Measurements from ENCODE around the gene CSF1. TPM values are rescaled to one million over a fixed set of nuclear protein-coding genes. Genes with fewer than 3 reads are reported as not detected.

CSF1 gene
- total RNA-seq, 1 donor, result 64.8 TPM

GRCh38 chr1:109883248-109883955 lies 27.2 kb upstream of the CSF1 start:
- TF ChIP-seq CTCF (IDR thresholded peaks at IDR 0.05; ENCODE audit: insufficient read depth, low read depth, low read length), result no peak
- H3K4me3 ChIP-seq (ENCODE audit: low read depth, low read length), result no peak overlapping the region
- DNase-seq (ENCODE audit: low read depth), result peak; percentile 39

GRCh38 chr1:109884242-109884891 lies 26.3 kb upstream of the CSF1 start:
- no peak for TF ChIP-seq CTCF (IDR thresholded peaks at IDR 0.05; ENCODE audit: insufficient read depth, low read depth, low read length)
- no peak for DNase-seq (ENCODE audit: low read depth)
- no peak overlapping the region for H3K4me3 ChIP-seq (ENCODE audit: low read depth, low read length)

- DNase-seq (ENCODE audit: low read depth), result no peak
- TF ChIP-seq CTCF (IDR thresholded peaks at IDR 0.05; ENCODE audit: insufficient read depth, low read depth, low read length), result no peak
- no peak overlapping the region for H3K4me3 ChIP-seq (ENCODE audit: low read depth, low read length)
Observed at GRCh38 chr1:109885589-109885988, 25.1 kb upstream of the CSF1 start.

- TF ChIP-seq CTCF (IDR thresholded peaks at IDR 0.05; ENCODE audit: insufficient read depth, low read depth, low read length), result no peak
- H3K4me3 ChIP-seq (ENCODE audit: low read depth, low read length), result no peak overlapping the region
- no peak for DNase-seq (ENCODE audit: low read depth)
Observed at GRCh38 chr1:109886827-109887226, 23.8 kb upstream of the CSF1 start.

GRCh38 chr1:109887271-109887670 lies 23.4 kb upstream of the CSF1 start:
- TF ChIP-seq CTCF (IDR thresholded peaks at IDR 0.05; ENCODE audit: insufficient read depth, low read depth, low read length), result no peak
- no peak for DNase-seq (ENCODE audit: low read depth)

GRCh38 chr1:109887884-109888283 lies 22.8 kb upstream of the CSF1 start:
- DNase-seq (ENCODE audit: low read depth), result no peak
- TF ChIP-seq CTCF (IDR thresholded peaks at IDR 0.05; ENCODE audit: insufficient read depth, low read depth, low read length), result no peak
- no peak overlapping the region for H3K4me3 ChIP-seq (ENCODE audit: low read depth, low read length)

More at GRCh38 chr1:109887271-109887670, 23.4 kb upstream of the CSF1 start:
- H3K4me3 ChIP-seq (ENCODE audit: low read depth, low read length), result no peak overlapping the region

Measured in fibroblast of villous mesenchyme (primary cell).